H9 (cell line): ENCODE results near the gene EHBP1L1. TPM values are rescaled to one million over a fixed set of nuclear protein-coding genes. Genes with fewer than 3 reads are reported as not detected.

Experiments
- DNase-seq: peaks from one replicate; pipeline ENCODE4 v3.0.0-alpha.2; 2017
- H2AFZ ChIP-seq: one replicate; pipeline ENCODE4 v1.6.1; 2013; ENCODE audit warnings: mild to moderate bottlenecking, low read length, control low read depth, moderate library complexity
- H2AK5ac ChIP-seq: 2 replicates; pipeline ENCODE4 v1.6.1; 2013; ENCODE audit warnings: low read length, control low read depth, mixed read lengths; ENCODE audit not compliant: insufficient read length
- H2BK120ac ChIP-seq: one replicate; pipeline ENCODE4 v1.6.1; 2013; ENCODE audit warnings: low read depth, mild to moderate bottlenecking, low read length, control low read depth, inconsistent platforms; ENCODE audit not compliant: poor library complexity, severe bottlenecking
- H2BK12ac ChIP-seq: 2 replicates; pipeline ENCODE4 v1.6.1; 2013; ENCODE audit warnings: low read length, control low read depth, mixed read lengths, low read depth; ENCODE audit not compliant: insufficient read length
- H2BK15ac ChIP-seq: 2 replicates; pipeline ENCODE4 v1.6.1; 2013; ENCODE audit warnings: low read depth, low read length, control low read depth
- H2BK20ac ChIP-seq: one replicate; pipeline ENCODE4 v1.6.1; 2013; ENCODE audit warnings: low read depth, mild to moderate bottlenecking, low read length, control low read depth, inconsistent platforms; ENCODE audit not compliant: poor library complexity, severe bottlenecking
- H2BK5ac ChIP-seq: 2 replicates; pipeline ENCODE4 v1.6.1; 2013; ENCODE audit warnings: low read length, control low read depth, mixed read lengths; ENCODE audit not compliant: insufficient read length
- H3K14ac ChIP-seq: 2 replicates; pipeline ENCODE4 v1.6.1; 2013; ENCODE audit warnings: low read length, control low read depth; ENCODE audit not compliant: insufficient read depth
- H3K18ac ChIP-seq: 2 replicates; pipeline ENCODE4 v1.6.1; 2013; ENCODE audit warnings: low read depth, mild to moderate bottlenecking, mixed read lengths, low read length, control low read depth; ENCODE audit not compliant: insufficient read length
- H3K23ac ChIP-seq: 2 replicates; pipeline ENCODE4 v1.6.1; 2013; ENCODE audit warnings: low read length, control low read depth, mixed read lengths, low read depth; ENCODE audit not compliant: insufficient read length
- H3K23me2 ChIP-seq: 2 replicates; pipeline ENCODE4 v1.6.1; 2013; ENCODE audit warnings: low read depth, mild to moderate bottlenecking, mixed read lengths, low read length, control low read depth; ENCODE audit not compliant: insufficient read length, poor library complexity, severe bottlenecking
- H3K27ac ChIP-seq: 2 replicates; pipeline ENCODE4 v1.5.1; 2013; ENCODE audit warnings: low read length, control low read depth, mixed read lengths, low read depth; ENCODE audit not compliant: insufficient read length
- H3K27me3 ChIP-seq: 2 replicates; pipeline ENCODE4 v1.6.1; 2013; ENCODE audit warnings: low read length, control low read depth, inconsistent platforms; ENCODE audit not compliant: insufficient read depth
- H3K4ac ChIP-seq: 2 replicates; pipeline ENCODE4 v1.6.1; 2013; ENCODE audit warnings: low read depth, mild to moderate bottlenecking, control low read depth, inconsistent platforms, low read length, moderate library complexity
- H3K4me1 ChIP-seq: 2 replicates; pipeline ENCODE4 v1.6.1; 2013; ENCODE audit warnings: low read length, control low read depth, inconsistent platforms; ENCODE audit not compliant: insufficient read depth
- H3K4me2 ChIP-seq: 2 replicates; pipeline ENCODE4 v1.6.1; 2013; ENCODE audit warnings: low read length, control low read depth, mixed read lengths; ENCODE audit not compliant: insufficient read length, insufficient read depth
- H3K56ac ChIP-seq: 2 replicates; pipeline ENCODE4 v1.6.1; 2013; ENCODE audit warnings: low read depth, mild to moderate bottlenecking, mixed read lengths, low read length, control low read depth; ENCODE audit not compliant: insufficient read length
- H3K79me1 ChIP-seq: 2 replicates; pipeline ENCODE4 v1.6.1; 2013; ENCODE audit warnings: low read depth, mild to moderate bottlenecking, moderate library complexity, low read length, control low read depth, inconsistent platforms; ENCODE audit not compliant: insufficient read depth, poor library complexity, severe bottlenecking
- H3K79me2 ChIP-seq: 2 replicates; pipeline ENCODE4 v1.6.1; 2013; ENCODE audit warnings: low read length, control low read depth, inconsistent platforms; ENCODE audit not compliant: insufficient read depth
- H3K9ac ChIP-seq: 2 replicates; pipeline ENCODE4 v1.6.1; 2013; ENCODE audit warnings: low read length, control low read depth, mixed read lengths; ENCODE audit not compliant: insufficient read length; ENCODE audit errors: extremely low read depth
- H3K9me3 ChIP-seq: one replicate; pipeline ENCODE4 v1.6.1; 2013; ENCODE audit warnings: low read depth, low read length, inconsistent platforms; ENCODE audit not compliant: control insufficient read depth
- H3T11ph ChIP-seq: one replicate; pipeline ENCODE4 v1.6.1; 2013; ENCODE audit warnings: mild to moderate bottlenecking, low read length, control low read depth, inconsistent platforms
- H4K20me1 ChIP-seq: one replicate; pipeline ENCODE4 v1.6.1; 2013; ENCODE audit not compliant: control insufficient read depth, insufficient read length, insufficient read depth
- H4K5ac ChIP-seq: 2 replicates; pipeline ENCODE4 v1.6.1; 2013; ENCODE audit warnings: low read depth, mild to moderate bottlenecking, mixed read lengths, low read length, control low read depth; ENCODE audit not compliant: insufficient read length
- H4K8ac ChIP-seq: replicated peaks from 2 replicates; pipeline ENCODE4 v1.6.1; 2013; ENCODE audit warnings: low read length, control low read depth, mixed read lengths, low read depth; ENCODE audit not compliant: insufficient read length
- H4K91ac ChIP-seq: 2 replicates; pipeline ENCODE4 v1.6.1; 2013; ENCODE audit warnings: low read depth, mild to moderate bottlenecking, moderate library complexity, mixed read lengths, low read length, control low read depth; ENCODE audit not compliant: insufficient read length
- H3K27ac Mint-ChIP-seq, 3 experiments: 2 replicates in 2 of 3; 3 replicates in 1 of 3; pipeline ENCODE4 v1.8.0; 2020 to 2021; ENCODE audit warnings: mixed read lengths in 3 of 3, mild to moderate bottlenecking in 1 of 3, moderate library complexity in 1 of 3
- H3K27me3 Mint-ChIP-seq: 2 replicates; pipeline ENCODE4 v1.8.0; 2021; ENCODE audit warnings: low read depth, mild to moderate bottlenecking, moderate library complexity, mixed read lengths
- H3K36me3 Mint-ChIP-seq, 3 experiments: 2 replicates in 2 of 3; 3 replicates in 1 of 3; pipeline ENCODE4 v1.8.0; 2020 to 2021; ENCODE audit warnings: low read depth in 3 of 3, mixed read lengths in 3 of 3; ENCODE audit not compliant: insufficient read depth in 1 of 3
- H3K4me1 Mint-ChIP-seq, 2 experiments: 2 replicates each; pipeline ENCODE4 v1.8.0; 2020; ENCODE audit warnings: mixed read lengths in 2 of 2
- H3K4me3 Mint-ChIP-seq, 2 experiments: 2 replicates in 1 of 2; 3 replicates in 1 of 2; pipeline ENCODE4 v1.8.0; 2020 to 2021; ENCODE audit warnings: mild to moderate bottlenecking in 2 of 2, mixed read lengths in 2 of 2, moderate library complexity in 1 of 2
- H3K9me3 Mint-ChIP-seq, 2 experiments: 2 replicates in 1 of 2; 3 replicates in 1 of 2; pipeline ENCODE4 v1.8.0; 2020; ENCODE audit warnings: mild to moderate bottlenecking in 2 of 2, mixed read lengths in 2 of 2, moderate library complexity in 1 of 2
- CTCF ChIP-seq: fragments of 200-600 bp; sonication (generic); conservative IDR thresholded peaks from 3 replicates; pipeline ENCODE4 v1.8.0; 2021; ENCODE audit warnings: antibody characterized with exemption, mild to moderate bottlenecking
- WGBS: extraction: QIAGEN DNeasy Blood & Tissue Kit; methylation state at CpG from one replicate; pipeline ENCODE4 v1.1.7; 2013; ENCODE audit warnings: missing lambda C conversion rate, low lambda C conversion rate, mixed read lengths; ENCODE audit not compliant: insufficient read length; ENCODE audit errors: extremely low coverage; 5-methylcytosine and 5-hydroxymethylcytosine counted together
- total RNA-seq: library from RNA; stranded (reverse); gene quantifications from 2 replicates; pipeline ENCODE4 v1.2.1, GENCODE V29; 2021

The EHBP1L1 gene
- total RNA-seq, 1 experiment from 2014 or later: 13.8 TPM

GRCh38 chr11:65536412-65537295 lies 39.2 kb upstream of the EHBP1L1 start:
- Mint-ChIP-seq H3K9me3 (no peaks in the 10 kb centered on the region; a peak in 1 of 5 replicates), H3K27me3 (peaks cover 18% of the 10 kb centered on the region), H3K36me3 (peaks cover 6 to 44% (median 37%) of the 10 kb centered on the region in 3 experiments), H3K4me1 (peaks cover 2 to 9% of the 10 kb centered on the region in 2 experiments; a peak in 3 of 4 replicates), H3K4me3 (no peak overlapping the region), H3K27ac (no peak overlapping the region)
- no peaks in the 10 kb centered on the region for H3K79me1 ChIP-seq
- no peaks in the 10 kb centered on the region for H3K4me1 ChIP-seq
- TF ChIP-seq CTCF: no peak
- peaks cover 2% of the 10 kb centered on the region for H4K20me1 ChIP-seq
- no peak overlapping the region for H3K9ac ChIP-seq
- H3K27ac ChIP-seq: no peak overlapping the region
- no peak overlapping the region for H2BK5ac ChIP-seq
- H3K4ac ChIP-seq: no peak overlapping the region
- H3K79me2 ChIP-seq: no peaks in the 10 kb centered on the region
- H3T11ph ChIP-seq: no peak overlapping the region
- H2BK20ac ChIP-seq: no peak overlapping the region
- no peak for DNase-seq
- H4K5ac ChIP-seq: no peak overlapping the region
- H3K23ac ChIP-seq: no peak overlapping the region
- WGBS: no CpG with 5 or more reads among the region's 12 CpGs
- no peak overlapping the region for H2BK120ac ChIP-seq
- no peak overlapping the region for H4K91ac ChIP-seq
- H3K9me3 ChIP-seq: no peaks in the 10 kb centered on the region
- H3K4me2 ChIP-seq: no peak overlapping the region
- H2BK15ac ChIP-seq: no peak overlapping the region
- H4K8ac ChIP-seq: no peak overlapping the region
- no peak overlapping the region for H2AFZ ChIP-seq
- no peak overlapping the region for H3K18ac ChIP-seq
- no peak overlapping the region for H3K14ac ChIP-seq
- peaks cover 13% of the 10 kb centered on the region for H3K23me2 ChIP-seq
- H3K27me3 ChIP-seq: no peaks in the 10 kb centered on the region
- no peak overlapping the region for H2AK5ac ChIP-seq
- no peak overlapping the region for H2BK12ac ChIP-seq
- H3K56ac ChIP-seq: no peak overlapping the region
